ENCODE measurements around the gene EML6.
A peak's percentile ranks its signal among the peaks of the same experiment; 100 is the strongest.
"Not testable (repeated sequence)": the region's sequence is repeated elsewhere in the genome, so short reads cannot be mapped to it uniquely, and the experiment has no call there.

EML6 gene

DNA sequence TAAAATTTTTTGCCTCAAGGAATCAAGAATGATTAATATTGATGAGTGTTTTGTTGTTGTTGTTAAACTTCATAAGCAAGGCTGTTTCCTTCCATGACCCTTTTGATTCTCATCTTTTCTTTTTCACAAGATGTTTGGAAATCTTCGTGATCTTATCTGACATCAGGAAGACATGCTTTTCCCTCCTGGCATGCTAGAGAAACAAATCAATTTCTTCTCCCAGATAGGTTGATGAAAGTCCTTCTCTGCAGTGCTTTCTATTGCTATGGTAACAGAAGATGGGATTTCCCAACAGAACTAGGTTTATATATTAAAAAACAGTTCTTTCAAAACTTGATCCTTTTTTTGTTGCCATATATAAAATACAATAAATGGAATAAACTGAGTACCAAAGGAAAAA lies 85.2 kb downstream of the EML6 start:
- DNase-seq = no peak

DNA sequence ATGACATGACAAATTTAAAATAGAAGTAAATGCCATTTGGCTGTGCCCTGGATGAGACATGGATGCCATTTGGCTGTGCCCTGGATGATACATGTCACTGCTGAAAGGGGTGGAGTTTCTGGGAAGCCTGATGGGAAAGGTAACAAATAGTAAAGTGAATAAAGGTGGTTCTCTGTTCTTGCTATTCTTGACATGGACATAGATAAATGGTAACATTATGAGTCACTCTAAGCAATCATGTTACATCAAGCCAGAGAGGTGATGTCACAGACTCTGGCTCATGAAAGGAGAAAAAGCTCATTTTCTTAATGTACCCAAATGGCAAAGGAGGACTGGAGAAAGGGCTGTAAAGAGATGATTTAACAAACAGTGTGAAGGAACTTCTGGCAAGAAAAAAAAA lies 86.4 kb downstream of the EML6 start:
- no peak for DNase-seq

DNA sequence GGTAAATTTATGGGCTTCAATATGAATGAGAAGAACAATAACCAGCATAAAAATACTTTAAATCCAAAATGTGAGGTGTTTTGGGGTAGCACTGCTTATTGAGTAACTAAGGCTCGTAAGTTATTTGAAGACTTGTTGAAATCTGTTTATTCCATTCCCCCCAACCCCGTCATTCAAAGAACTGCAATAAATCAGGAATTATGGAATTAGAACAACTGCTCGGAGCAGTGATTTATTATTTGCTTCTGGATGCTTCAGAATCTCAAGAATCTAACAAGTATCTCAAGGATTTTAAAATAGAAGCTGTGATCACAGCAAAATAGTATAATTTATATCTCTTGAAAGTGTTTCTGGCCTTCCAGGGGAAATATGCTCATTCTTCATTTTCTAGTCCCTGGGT lies 86.8 kb downstream of the EML6 start:
- DNase-seq = no peak

GRCh38 chr2:54813584-54813983 lies 90.1 kb downstream of the EML6 start:
- DNase-seq = no peak

DNA sequence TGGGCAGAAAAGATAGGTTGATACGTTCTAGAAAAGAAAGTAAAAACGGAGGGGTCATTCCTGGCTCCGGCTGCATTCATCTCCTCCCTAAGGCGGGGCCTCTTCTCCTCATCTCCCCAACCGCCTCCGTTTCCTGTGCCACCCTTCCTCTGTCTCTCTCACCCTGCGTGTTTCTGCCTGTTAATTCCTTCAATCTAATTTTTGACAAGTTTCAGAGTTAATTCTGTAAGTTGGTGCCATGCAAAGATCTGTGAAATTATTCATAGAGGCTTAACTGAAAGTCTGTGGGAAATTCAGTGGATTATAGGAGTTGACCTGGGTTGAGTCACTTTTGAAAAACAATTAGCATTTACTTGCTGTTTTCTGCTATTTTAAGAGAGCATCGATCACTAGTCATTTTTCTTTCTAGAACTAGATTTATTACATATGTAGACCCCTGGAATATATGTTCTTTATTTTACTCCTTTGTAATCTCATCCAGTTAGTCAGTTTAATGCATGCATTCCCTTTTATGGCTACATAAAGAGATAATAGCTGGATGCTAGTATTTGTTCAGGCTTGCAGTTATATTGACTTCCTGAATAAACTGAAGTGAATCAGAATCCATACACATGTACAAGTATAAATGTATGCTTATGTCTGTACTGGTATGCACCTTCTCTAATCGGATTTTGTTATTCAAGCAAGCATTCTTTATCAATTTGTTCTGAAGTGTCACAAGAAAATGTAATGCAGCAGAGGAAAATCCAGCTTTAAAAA lies 91.1 kb downstream of the EML6 start:
- no peak for DNase-seq

GRCh38 chr2:54815148-54815539 lies 91.7 kb downstream of the EML6 start:
- no peak for DNase-seq

DNA sequence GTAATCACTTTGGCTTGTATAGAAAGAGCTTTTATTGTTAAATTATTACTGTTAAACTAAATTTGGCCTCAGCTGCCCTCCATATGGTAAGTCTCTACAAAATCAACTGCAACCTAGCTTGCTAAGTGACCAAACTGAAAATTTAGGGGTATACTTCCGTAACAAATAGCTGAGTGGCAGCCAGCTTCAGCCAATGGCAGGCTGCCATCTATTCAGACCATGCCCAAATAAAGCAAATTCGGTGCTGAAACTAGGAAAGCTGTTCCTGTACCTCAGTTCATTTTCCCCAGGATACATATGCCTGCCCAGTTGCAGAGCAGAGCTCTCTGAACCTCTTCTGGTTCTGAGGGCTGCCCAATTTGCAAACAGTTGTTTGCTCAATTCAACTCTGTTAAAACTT lies 94.8 kb downstream of the EML6 start:
- no peak for DNase-seq

DNA sequence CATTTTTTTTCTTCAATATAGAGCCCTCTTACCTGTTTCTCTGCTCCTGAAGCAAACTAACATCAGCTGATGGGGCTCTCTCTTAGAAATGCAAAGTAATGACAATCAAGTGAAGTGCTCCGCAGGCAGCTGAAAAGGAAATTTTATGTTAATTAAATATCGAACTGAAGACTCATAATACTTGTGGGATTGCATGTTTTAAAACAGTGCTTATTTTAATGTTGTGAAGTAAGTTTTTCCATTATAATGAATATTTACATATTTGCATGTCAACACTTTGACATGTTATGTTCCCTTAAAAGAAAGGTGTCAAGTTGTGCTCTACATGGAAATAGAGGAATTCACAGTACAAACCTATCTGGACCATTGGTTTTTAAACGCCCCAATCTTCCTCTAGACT lies 97.1 kb downstream of the EML6 start:
- no peak for DNase-seq

- no peak for DNase-seq
Measured at GRCh38 chr2:54824567-54824966, 101.1 kb downstream of the EML6 start.

- no peak for DNase-seq
Measured at GRCh38 chr2:54830546-54830945, 107.1 kb downstream of the EML6 start.

- no peak for DNase-seq
Measured at GRCh38 chr2:54831480-54831879, 108.0 kb downstream of the EML6 start.

GRCh38 chr2:54834721-54835120 lies 111.3 kb downstream of the EML6 start:
- no peak for DNase-seq

DNA sequence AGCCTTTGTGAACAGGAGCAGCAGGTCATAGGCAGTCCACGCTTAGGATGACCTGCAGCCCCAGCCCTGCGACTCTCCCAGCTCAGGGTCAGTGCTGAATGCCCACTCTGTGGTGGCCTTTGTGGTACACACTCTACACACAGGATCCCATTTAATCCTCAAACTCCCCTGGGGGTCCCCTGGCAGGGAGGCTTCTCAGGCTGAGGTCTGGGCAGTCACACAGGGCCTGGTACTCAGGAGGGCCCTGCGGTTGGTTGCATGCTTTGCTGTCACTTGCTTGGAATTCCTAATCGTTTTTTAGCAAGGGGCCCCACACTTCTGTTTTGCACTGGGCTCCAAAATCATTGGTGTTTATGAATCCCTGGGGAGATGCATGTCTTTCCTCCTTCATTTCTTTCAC lies 113.0 kb downstream of the EML6 start:
- no peak for DNase-seq

DNA sequence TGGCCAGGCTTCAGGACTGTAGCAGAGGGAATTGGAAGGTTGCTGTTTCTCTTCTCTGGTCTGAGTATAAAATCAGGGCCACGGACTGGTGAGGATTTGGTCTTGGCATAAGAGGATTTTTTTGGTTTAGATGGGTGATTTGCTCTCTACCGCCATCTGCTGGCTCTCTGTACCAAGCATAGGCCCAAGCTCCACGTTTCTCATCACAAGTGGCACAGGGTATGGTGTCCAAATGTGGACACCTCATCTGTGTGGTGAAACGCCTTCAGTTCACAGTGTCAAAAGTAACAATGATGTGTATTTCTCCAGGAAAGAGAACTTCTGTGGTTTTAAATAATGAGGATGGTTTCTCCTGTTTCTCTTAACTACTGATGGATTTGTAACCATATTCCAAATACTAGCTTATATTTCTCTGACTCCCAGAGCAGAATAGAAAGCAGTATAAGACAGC lies 115.1 kb downstream of the EML6 start:
- DNase-seq = peak; percentile 5

- DNase-seq = no peak
Measured at GRCh38 chr2:54839461-54840255, 116.2 kb downstream of the EML6 start.

- no peak for DNase-seq
Measured at GRCh38 chr2:54840559-54841468, 117.4 kb downstream of the EML6 start.

DNA sequence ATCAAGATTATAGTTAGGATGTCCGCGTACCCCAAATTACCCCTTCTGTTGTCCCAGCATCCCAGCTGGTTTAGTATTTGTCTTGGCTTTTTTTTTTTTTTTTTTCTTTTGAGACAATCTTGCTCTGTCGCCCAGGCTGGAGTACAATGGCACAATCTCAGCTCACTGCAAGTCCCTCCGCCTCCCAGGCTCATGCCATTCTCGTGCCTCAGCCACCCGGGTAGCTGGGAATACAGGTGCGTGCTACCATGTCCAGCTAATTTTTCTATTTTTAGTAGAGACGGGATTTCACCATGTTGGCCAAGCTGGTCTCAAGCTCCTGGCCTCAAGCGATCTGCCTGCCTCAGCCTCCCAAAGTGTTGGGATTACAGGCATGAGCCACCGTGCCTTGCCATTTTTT lies 118.0 kb downstream of the EML6 start:
- DNase-seq = not testable (repeated sequence)

DNA sequence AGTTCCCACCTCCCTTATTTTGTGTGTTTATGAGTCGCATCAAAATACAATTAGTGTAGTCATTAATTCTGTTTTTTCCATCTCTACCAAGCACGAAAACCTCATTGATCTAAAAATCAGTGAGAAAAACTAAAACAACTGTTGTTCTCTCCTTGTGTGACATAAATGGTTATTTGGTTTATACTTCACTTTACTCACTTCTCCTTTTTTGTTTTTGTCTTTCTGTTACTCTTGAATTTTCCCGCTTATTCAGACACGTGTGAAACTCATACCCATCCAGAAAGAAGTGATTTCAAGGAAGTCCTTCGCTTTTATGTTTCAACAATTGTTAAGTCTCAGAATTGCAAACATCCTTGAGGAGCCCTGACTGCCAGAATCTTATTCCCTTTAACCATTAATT lies 121.6 kb downstream of the EML6 start:
- no peak for DNase-seq

GRCh38 chr2:54845514-54845913 lies 122.1 kb downstream of the EML6 start:
- no peak for DNase-seq

GRCh38 chr2:54850171-54851122 lies 127.0 kb downstream of the EML6 start:
- no peak for DNase-seq

GRCh38 chr2:54853616-54854310 lies 130.3 kb downstream of the EML6 start:
- no peak for DNase-seq

- no peak for DNase-seq
Measured at GRCh38 chr2:54855434-54855833, 132.0 kb downstream of the EML6 start.

Data from amniotic stem cell (primary cell).